ENCODE data around the gene CIBAR2.

The CIBAR2 gene

GRCh38 chr16:85092851-85093250 is 19.4 kb downstream of the CIBAR2 start:
- no peaks in the 10 kb centered on the region for H4K20me1 ChIP-seq (ENCODE audit: insufficient read depth, low read length)
- H3K27me3 ChIP-seq (ENCODE audit: low read depth, low read length) = peaks cover 2% of the 10 kb centered on the region; the same call in 1 of the 2 replicates
- no peaks in the 10 kb centered on the region for H3K79me2 ChIP-seq (ENCODE audit: low read length)
- no peak overlapping the region for H3K4me3 ChIP-seq (ENCODE audit: low read length)
- no peak overlapping the region for H3K9ac ChIP-seq (ENCODE audit: low read length)
- H3K4me2 ChIP-seq (ENCODE audit: low read length) = no peak overlapping the region
- H3K9me3 ChIP-seq (ENCODE audit: insufficient read depth, low read length) = no peaks in the 10 kb centered on the region
- no peak overlapping the region for H3K27ac ChIP-seq (ENCODE audit: low read length)
- H2AFZ ChIP-seq (ENCODE audit: low read depth, low read length) = no peak overlapping the region
- TF ChIP-seq, protein P1, sequence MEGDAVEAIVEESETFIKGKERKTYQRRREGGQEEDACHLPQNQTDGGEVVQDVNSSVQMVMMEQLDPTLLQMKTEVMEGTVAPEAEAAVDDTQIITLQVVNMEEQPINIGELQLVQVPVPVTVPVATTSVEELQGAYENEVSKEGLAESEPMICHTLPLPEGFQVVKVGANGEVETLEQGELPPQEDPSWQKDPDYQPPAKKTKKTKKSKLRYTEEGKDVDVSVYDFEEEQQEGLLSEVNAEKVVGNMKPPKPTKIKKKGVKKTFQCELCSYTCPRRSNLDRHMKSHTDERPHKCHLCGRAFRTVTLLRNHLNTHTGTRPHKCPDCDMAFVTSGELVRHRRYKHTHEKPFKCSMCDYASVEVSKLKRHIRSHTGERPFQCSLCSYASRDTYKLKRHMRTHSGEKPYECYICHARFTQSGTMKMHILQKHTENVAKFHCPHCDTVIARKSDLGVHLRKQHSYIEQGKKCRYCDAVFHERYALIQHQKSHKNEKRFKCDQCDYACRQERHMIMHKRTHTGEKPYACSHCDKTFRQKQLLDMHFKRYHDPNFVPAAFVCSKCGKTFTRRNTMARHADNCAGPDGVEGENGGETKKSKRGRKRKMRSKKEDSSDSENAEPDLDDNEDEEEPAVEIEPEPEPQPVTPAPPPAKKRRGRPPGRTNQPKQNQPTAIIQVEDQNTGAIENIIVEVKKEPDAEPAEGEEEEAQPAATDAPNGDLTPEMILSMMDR (IDR thresholded peaks at IDR 0.05; ENCODE audit: low read depth, low read length) = no peak
- no peak for TF ChIP-seq EZH2phosphoT487 (IDR thresholded peaks at IDR 0.05; ENCODE audit: low read depth)
- no peaks in the 10 kb centered on the region for H3K4me1 ChIP-seq (ENCODE audit: low read length)
- no peaks in the 10 kb centered on the region for H3K36me3 ChIP-seq (replicated peaks; ENCODE audit: low read depth, low read length)

DNA sequence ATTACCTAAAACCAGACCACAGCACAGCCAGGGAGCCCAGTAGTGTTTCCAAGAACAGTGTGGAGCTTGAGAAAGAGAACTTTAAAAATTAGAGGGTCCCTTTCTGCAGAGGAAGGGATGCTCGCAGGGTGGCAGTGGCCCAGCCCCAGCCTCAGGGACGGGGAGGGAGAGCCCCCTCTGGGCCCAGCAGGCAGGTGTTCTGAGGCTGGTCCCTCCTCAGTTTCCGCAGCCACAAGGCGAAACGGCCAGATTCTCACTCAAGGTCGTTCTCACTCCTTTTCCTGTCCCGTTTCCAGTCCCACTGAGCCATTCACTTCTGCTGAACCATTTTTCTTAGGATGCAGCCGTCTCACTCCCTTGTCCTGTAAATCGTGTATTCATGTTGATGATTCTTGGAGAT is 20.0 kb downstream of the CIBAR2 start:
- Histone ChIP-seq H3K36me3 (replicated peaks; ENCODE audit: low read depth, low read length) (no peaks in the 10 kb centered on the region), H3K9ac (ENCODE audit: low read length) (no peak overlapping the region), H3K4me2 (ENCODE audit: low read length) (no peak overlapping the region), H2AFZ (ENCODE audit: low read depth, low read length) (no peak overlapping the region), H3K4me1 (ENCODE audit: low read length) (no peaks in the 10 kb centered on the region), H3K9me3 (ENCODE audit: insufficient read depth, low read length) (no peaks in the 10 kb centered on the region), H3K27ac (ENCODE audit: low read length) (no peak overlapping the region), H3K79me2 (ENCODE audit: low read length) (no peaks in the 10 kb centered on the region), H4K20me1 (ENCODE audit: insufficient read depth, low read length) (no peaks in the 10 kb centered on the region), H3K4me3 (ENCODE audit: low read length) (no peak overlapping the region), H3K27me3 (ENCODE audit: low read depth, low read length) (0 out of 2 replicates have a peak, but pooled peaks cover 3% of the 10 kb centered on the region)
- no peak for TF ChIP-seq EZH2phosphoT487 (IDR thresholded peaks at IDR 0.05; ENCODE audit: low read depth)
- TF ChIP-seq, protein P1 (IDR thresholded peaks at IDR 0.05; ENCODE audit: low read depth, low read length) = no peak

- TF ChIP-seq EZH2phosphoT487 (IDR thresholded peaks at IDR 0.05; ENCODE audit: low read depth) = no peak
- TF ChIP-seq, protein P1 (IDR thresholded peaks at IDR 0.05; ENCODE audit: low read depth, low read length) = no peak
- Histone ChIP-seq H3K79me2 (ENCODE audit: low read length) (no peaks in the 10 kb centered on the region), H3K9ac (ENCODE audit: low read length) (no peak overlapping the region), H3K27me3 (ENCODE audit: low read depth, low read length) (0 out of 2 replicates have a peak, but pooled peaks cover 3% of the 10 kb centered on the region), H4K20me1 (ENCODE audit: insufficient read depth, low read length) (no peaks in the 10 kb centered on the region), H3K27ac (ENCODE audit: low read length) (no peak overlapping the region), H3K4me3 (ENCODE audit: low read length) (no peak overlapping the region), H2AFZ (ENCODE audit: low read depth, low read length) (no peak overlapping the region), H3K36me3 (replicated peaks; ENCODE audit: low read depth, low read length) (no peaks in the 10 kb centered on the region), H3K4me2 (ENCODE audit: low read length) (no peak overlapping the region), H3K4me1 (ENCODE audit: low read length) (no peaks in the 10 kb centered on the region), H3K9me3 (ENCODE audit: insufficient read depth, low read length) (no peaks in the 10 kb centered on the region)
These were observed 20.8 kb downstream of the CIBAR2 start for GRCh38 chr16:85091522-85091910.

DNA sequence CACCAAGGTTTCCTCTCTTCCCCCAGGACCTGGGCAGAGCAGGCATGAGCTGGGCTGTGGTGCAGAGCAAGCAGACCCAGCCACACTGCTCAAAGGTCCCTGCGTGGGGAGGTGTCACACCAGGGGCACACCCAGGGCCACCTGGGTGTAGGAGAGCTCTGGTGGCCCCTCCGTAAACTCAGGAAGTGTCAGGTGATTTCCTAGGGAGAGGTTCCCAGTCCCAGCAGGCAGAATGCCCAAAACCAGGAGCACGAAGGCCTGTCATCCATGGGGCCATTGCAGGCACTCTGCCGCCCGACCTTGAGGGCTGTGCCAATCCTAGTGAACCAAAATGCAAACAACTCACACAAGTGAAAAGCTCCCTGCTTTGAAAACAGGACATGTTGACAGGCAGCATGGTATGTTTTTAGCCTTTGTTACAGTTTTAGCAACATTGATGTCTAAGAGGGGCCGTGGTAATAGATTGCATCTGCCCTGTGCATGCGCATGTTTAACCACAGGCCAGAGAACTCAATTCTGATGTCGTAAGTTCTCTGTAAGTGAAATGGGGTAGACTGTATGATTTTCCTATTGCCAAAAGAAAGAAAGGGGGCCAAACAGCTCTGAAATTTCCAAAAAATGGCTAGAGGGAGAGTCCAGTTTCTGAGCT is 21.3 kb downstream of the CIBAR2 start:
- no peak for TF ChIP-seq EZH2phosphoT487 (IDR thresholded peaks at IDR 0.05; ENCODE audit: low read depth)
- TF ChIP-seq, protein P1 (IDR thresholded peaks at IDR 0.05; ENCODE audit: low read depth, low read length) = no peak
- H3K27ac ChIP-seq (ENCODE audit: low read length) = no peak overlapping the region
- H3K27me3 ChIP-seq (ENCODE audit: low read depth, low read length) = 0 out of 2 replicates have a peak, but pooled peaks cover 3% of the 10 kb centered on the region
- H3K4me1 ChIP-seq (ENCODE audit: low read length) = no peaks in the 10 kb centered on the region
- H4K20me1 ChIP-seq (ENCODE audit: insufficient read depth, low read length) = no peaks in the 10 kb centered on the region
- no peaks in the 10 kb centered on the region for H3K36me3 ChIP-seq (replicated peaks; ENCODE audit: low read depth, low read length)
- H2AFZ ChIP-seq (ENCODE audit: low read depth, low read length) = no peak overlapping the region
- H3K9me3 ChIP-seq (ENCODE audit: insufficient read depth, low read length) = no peaks in the 10 kb centered on the region
- no peak overlapping the region for H3K4me2 ChIP-seq (ENCODE audit: low read length)
- H3K79me2 ChIP-seq (ENCODE audit: low read length) = no peaks in the 10 kb centered on the region
- H3K4me3 ChIP-seq (ENCODE audit: low read length) = no peak overlapping the region
- no peak overlapping the region for H3K9ac ChIP-seq (ENCODE audit: low read length)

Data from OCI-LY3 (cell line).